ENCODE data around the gene SLC49A4. TPM values are rescaled to one million over a fixed set of nuclear protein-coding genes. Genes with fewer than 3 reads are reported as not detected.

SLC49A4 gene
- total RNA-seq, 1 experiment from 2014 or later, result 11.3 TPM

- DNase-seq (ENCODE audit: low read depth, low spot score), result no peak
- intact Hi-C loops (cut with micrococcal nuclease), result loop anchor here (1.0 kb wide), 1 partner anchor 273 kb away; no protein-coding TSS in a partner anchor
- H3K27ac ChIP-seq (ENCODE audit: low read depth, low read length), result no peak overlapping the region
- no peak for ATAC-seq
- H3K4me3 ChIP-seq (replicated peaks in 1 of 2; ENCODE audit: low read depth in 1 of 2, low read length in 2 of 2), result no peak overlapping the region
- H3K27me3 ChIP-seq (ENCODE audit: insufficient read depth, low read length), result no peaks in the 10 kb centered on the region
- H3K4me2 ChIP-seq (ENCODE audit: low read length), result no peak overlapping the region
- POLR2A ChIA-PET, result interaction anchor here (0.7 kb wide), 1 partner anchor 10 kb away, joined by 4 read pairs; no protein-coding TSS in a partner anchor
- H3K4me1 ChIP-seq (ENCODE audit: control insufficient read depth in 1 of 2, insufficient read depth in 2 of 2, low read length in 2 of 2), result peaks cover 2% of the 10 kb centered on the region in 2 experiments; a peak in 3 of 4 replicates
- TF ChIP-seq YY1 (IDR thresholded peaks at IDR 0.05; ENCODE audit: extremely low read depth, insufficient replicate concordance, low read depth, low read length) (no peak), CEBPB (IDR thresholded peaks at IDR 0.05; ENCODE audit: low read depth) (no peak), POLR2A (IDR thresholded peaks at IDR 0.05; ENCODE audit: borderline replicate concordance, extremely low read depth, insufficient read depth, insufficient read length) (no peak), SP1 (IDR thresholded peaks at IDR 0.05; ENCODE audit: low read depth) (no peak), ZFX (IDR thresholded peaks at IDR 0.05) (no peak), POLR2AphosphoS5 (IDR thresholded peaks at IDR 0.05; ENCODE audit: low read depth, low read length) (no peak), SIN3A (IDR thresholded peaks at IDR 0.05; ENCODE audit: low read depth) (no peak), REST (IDR thresholded peaks at IDR 0.05; ENCODE audit: low read depth) (no peak), TCF7L2 (IDR thresholded peaks at IDR 0.05; ENCODE audit: borderline replicate concordance, extremely low read depth, insufficient read depth, insufficient read length) (no peak), ZBTB33 (IDR thresholded peaks at IDR 0.05; ENCODE audit: extremely low read depth, insufficient replicate concordance, low read length) (no peak), JUND (IDR thresholded peaks at IDR 0.05) (no peak), ELF1 (IDR thresholded peaks at IDR 0.05; ENCODE audit: borderline replicate concordance, low read depth) (no peak)
- TF ChIP-seq, protein P1, sequence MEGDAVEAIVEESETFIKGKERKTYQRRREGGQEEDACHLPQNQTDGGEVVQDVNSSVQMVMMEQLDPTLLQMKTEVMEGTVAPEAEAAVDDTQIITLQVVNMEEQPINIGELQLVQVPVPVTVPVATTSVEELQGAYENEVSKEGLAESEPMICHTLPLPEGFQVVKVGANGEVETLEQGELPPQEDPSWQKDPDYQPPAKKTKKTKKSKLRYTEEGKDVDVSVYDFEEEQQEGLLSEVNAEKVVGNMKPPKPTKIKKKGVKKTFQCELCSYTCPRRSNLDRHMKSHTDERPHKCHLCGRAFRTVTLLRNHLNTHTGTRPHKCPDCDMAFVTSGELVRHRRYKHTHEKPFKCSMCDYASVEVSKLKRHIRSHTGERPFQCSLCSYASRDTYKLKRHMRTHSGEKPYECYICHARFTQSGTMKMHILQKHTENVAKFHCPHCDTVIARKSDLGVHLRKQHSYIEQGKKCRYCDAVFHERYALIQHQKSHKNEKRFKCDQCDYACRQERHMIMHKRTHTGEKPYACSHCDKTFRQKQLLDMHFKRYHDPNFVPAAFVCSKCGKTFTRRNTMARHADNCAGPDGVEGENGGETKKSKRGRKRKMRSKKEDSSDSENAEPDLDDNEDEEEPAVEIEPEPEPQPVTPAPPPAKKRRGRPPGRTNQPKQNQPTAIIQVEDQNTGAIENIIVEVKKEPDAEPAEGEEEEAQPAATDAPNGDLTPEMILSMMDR (IDR thresholded peaks at IDR 0.05 in 2 of 3, conservative IDR thresholded peaks at IDR 0.05 in 1 of 3; ENCODE audit: borderline replicate concordance in 1 of 3, insufficient read depth in 1 of 3, low read depth in 2 of 3, low read length in 2 of 3), result no peak
- TF ChIP-seq, protein P2, sequence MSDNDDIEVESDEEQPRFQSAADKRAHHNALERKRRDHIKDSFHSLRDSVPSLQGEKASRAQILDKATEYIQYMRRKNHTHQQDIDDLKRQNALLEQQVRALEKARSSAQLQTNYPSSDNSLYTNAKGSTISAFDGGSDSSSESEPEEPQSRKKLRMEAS (IDR thresholded peaks at IDR 0.05), result no peak
- H2AFZ ChIP-seq (ENCODE audit: low read depth, low read length, poor library complexity, severe bottlenecking), result no peak overlapping the region
- no peaks in the 10 kb centered on the region for H3K9me3 ChIP-seq (ENCODE audit: control insufficient read depth in 1 of 2, insufficient read depth in 1 of 2, low read depth in 1 of 2, low read length in 2 of 2)
- RAD21 ChIA-PET (ENCODE audit: low non-redundant PET in 1 of 2, low total read pairs in 2 of 2, uncharacterized antibody in 2 of 2, unreplicated experiment in 2 of 2), result no interaction called here
- H4K20me1 ChIP-seq (ENCODE audit: insufficient read depth), result no peaks in the 10 kb centered on the region
- no peaks in the 10 kb centered on the region for H3K79me2 ChIP-seq (ENCODE audit: insufficient read depth, low read length)
- H3K9me2 ChIP-seq (ENCODE audit: insufficient read depth), result no peaks in the 10 kb centered on the region
- CTCF ChIA-PET, result interaction anchor here (0.5 to 1.5 kb wide), 13 partner anchors 10 to 339 kb away, joined by 3 to 22 read pairs (median 4); partner anchors contain the start of gene HSPBAP1
- no peak overlapping the region for H3K9ac ChIP-seq (ENCODE audit: low read length)
- BruUV-seq (replicated peaks), result no TSS peak
- no peaks in the 10 kb centered on the region for H3K36me3 ChIP-seq (ENCODE audit: control insufficient read depth in 1 of 2, insufficient read depth in 2 of 2, low read length in 2 of 2)
Measured at GRCh38 chr3:122755491-122755890, 39.4 kb upstream of the SLC49A4 start.
